Measurements from ENCODE around the gene TWSG1. TPM values are rescaled to one million over a fixed set of nuclear protein-coding genes. Genes with fewer than 3 reads are reported as not detected.

TWSG1 gene
- total RNA-seq, 3 donors from 2014 or later: 34.4 to 45.9 (median 42.7) TPM

- Histone ChIP-seq H3K36me3 (no peaks in the 10 kb centered on the region), H3K4me1 (no peaks in the 10 kb centered on the region), H3K4me3 (no peak overlapping the region), H3K9me3 (no peaks in the 10 kb centered on the region), H3K27me3 (no peaks in the 10 kb centered on the region), H3K27ac (no peak overlapping the region)
- no peak for DNase-seq (ENCODE audit: low spot score in 2 of 2)
- intact Hi-C loops (cut with DNase I; ENCODE audit: low total_unique reads): no loop called here
- TF ChIP-seq CTCF (IDR thresholded peaks at IDR 0.05) (no peak), POLR2A (IDR thresholded peaks at IDR 0.05) (no peak), POLR2AphosphoS5 (IDR thresholded peaks at IDR 0.05) (no peak)
These were observed 22.4 kb downstream of the TWSG1 start for GRCh38 chr18:9356976-9357375.

GRCh38 chr18:9359796-9360195 lies 25.2 kb downstream of the TWSG1 start:
- Histone ChIP-seq H3K36me3 (no peaks in the 10 kb centered on the region), H3K9me3 (no peaks in the 10 kb centered on the region), H3K4me3 (no peak overlapping the region), H3K4me1 (no peaks in the 10 kb centered on the region), H3K27ac (no peak overlapping the region), H3K27me3 (no peaks in the 10 kb centered on the region)
- intact Hi-C loops (cut with DNase I; ENCODE audit: low total_unique reads): no loop called here
- TF ChIP-seq POLR2A (IDR thresholded peaks at IDR 0.05) (no peak), POLR2AphosphoS5 (IDR thresholded peaks at IDR 0.05) (no peak), CTCF (IDR thresholded peaks at IDR 0.05) (no peak)
- no peak for DNase-seq (ENCODE audit: low spot score in 2 of 2)

GRCh38 chr18:9361191-9361590 lies 26.6 kb downstream of the TWSG1 start:
- intact Hi-C loops (cut with DNase I; ENCODE audit: low total_unique reads): no loop called here

GRCh38 chr18:9362869-9363268 lies 28.3 kb downstream of the TWSG1 start:
- intact Hi-C loops (cut with DNase I; ENCODE audit: low total_unique reads): no loop called here
- H3K27ac ChIP-seq: no peak overlapping the region
- DNase-seq (ENCODE audit: low spot score in 2 of 2): no peak

More at GRCh38 chr18:9361191-9361590, 26.6 kb downstream of the TWSG1 start:
- no peak overlapping the region for H3K4me3 ChIP-seq
- H3K9me3 ChIP-seq: no peaks in the 10 kb centered on the region
- no peak overlapping the region for H3K27ac ChIP-seq
- no peaks in the 10 kb centered on the region for H3K27me3 ChIP-seq
- no peaks in the 10 kb centered on the region for H3K4me1 ChIP-seq
- no peak for DNase-seq (ENCODE audit: low spot score in 2 of 2)
- TF ChIP-seq CTCF (IDR thresholded peaks at IDR 0.05) (no peak), POLR2A (IDR thresholded peaks at IDR 0.05) (no peak), POLR2AphosphoS5 (IDR thresholded peaks at IDR 0.05) (no peak)
- H3K36me3 ChIP-seq: no peaks in the 10 kb centered on the region

GRCh38 chr18:9364242-9364641 lies 29.7 kb downstream of the TWSG1 start:
- intact Hi-C loops (cut with DNase I; ENCODE audit: low total_unique reads): no loop called here
- no peak for TF ChIP-seq POLR2AphosphoS5 (IDR thresholded peaks at IDR 0.05)
- no peak for TF ChIP-seq CTCF (IDR thresholded peaks at IDR 0.05)
- TF ChIP-seq POLR2A (IDR thresholded peaks at IDR 0.05): no peak
- DNase-seq (ENCODE audit: low spot score in 2 of 2): no peak
- Histone ChIP-seq H3K36me3 (no peaks in the 10 kb centered on the region), H3K27ac (no peak overlapping the region), H3K4me1 (no peaks in the 10 kb centered on the region), H3K27me3 (no peaks in the 10 kb centered on the region), H3K9me3 (no peaks in the 10 kb centered on the region), H3K4me3 (no peak overlapping the region)

More at GRCh38 chr18:9362869-9363268, 28.3 kb downstream of the TWSG1 start:
- H3K4me3 ChIP-seq: no peak overlapping the region
- no peaks in the 10 kb centered on the region for H3K27me3 ChIP-seq
- H3K4me1 ChIP-seq: no peaks in the 10 kb centered on the region
- H3K36me3 ChIP-seq: no peaks in the 10 kb centered on the region
- no peak for TF ChIP-seq POLR2AphosphoS5 (IDR thresholded peaks at IDR 0.05)
- TF ChIP-seq POLR2A (IDR thresholded peaks at IDR 0.05): no peak
- TF ChIP-seq CTCF (IDR thresholded peaks at IDR 0.05): no peak
- no peaks in the 10 kb centered on the region for H3K9me3 ChIP-seq

Data from breast epithelium (tissue), 4 donors.